HG02885 (cell line): ENCODE data around the gene EIF5A2.
"Not testable (repeated sequence)": the region's sequence is repeated elsewhere in the genome, so short reads cannot be mapped to it uniquely, and the experiment has no call there.

ENCODE experiments used
- ATAC-seq: cut with Tn5 transposase; IDR thresholded peaks from one replicate; pipeline ENCODE4 v1.9.1; 2021; ENCODE audit warnings: mild to moderate bottlenecking; ENCODE audit not compliant: unreplicated experiment, poor library complexity

The EIF5A2 gene

DNA sequence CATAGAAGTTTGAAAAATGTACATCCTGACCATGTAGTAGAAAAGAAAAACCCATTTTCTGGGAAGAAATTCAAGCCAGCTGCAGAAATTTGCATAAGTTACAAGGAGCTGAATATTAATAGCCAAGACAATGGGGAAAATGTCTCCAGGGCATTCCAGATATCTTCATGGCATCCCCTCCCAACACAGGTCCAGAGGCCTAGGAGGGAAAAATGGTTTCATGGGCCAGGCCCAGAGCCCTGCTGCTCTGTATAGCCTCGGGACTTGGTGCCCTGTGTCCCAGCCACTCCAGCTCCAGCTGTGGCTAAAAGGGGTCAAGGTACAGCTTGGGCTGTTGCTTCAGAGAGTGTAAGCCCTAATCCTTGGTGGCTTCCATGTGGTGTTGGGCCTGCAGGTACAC is 11.2 kb downstream of the EIF5A2 start:
- ATAC-seq = not testable (repeated sequence)

GRCh38 chr3:170896781-170897180 is 11.7 kb downstream of the EIF5A2 start:
- ATAC-seq = no peak

DNA sequence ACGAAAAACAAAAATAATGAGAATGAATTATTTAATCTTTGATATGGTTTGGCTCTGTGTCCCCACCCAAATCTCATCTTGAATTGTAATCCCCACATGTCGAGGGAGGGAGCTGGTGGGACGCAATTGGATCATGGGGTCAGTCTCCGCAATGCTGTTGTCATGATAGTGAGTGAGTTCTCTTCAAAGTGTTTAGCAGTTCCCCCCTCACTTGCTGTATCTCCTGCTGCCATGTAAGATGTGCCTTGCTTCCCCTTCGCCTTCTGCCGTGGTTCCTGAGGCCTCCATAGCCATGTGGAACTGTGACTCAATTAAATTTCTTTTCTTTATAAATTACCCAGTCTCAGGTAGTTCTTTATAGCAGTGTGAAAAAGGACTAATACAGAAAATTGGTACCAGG is 12.1 kb downstream of the EIF5A2 start:
- ATAC-seq = not testable (repeated sequence)

- no peak for ATAC-seq
Measured at GRCh38 chr3:170893895-170894294, 14.5 kb downstream of the EIF5A2 start.

- no peak for ATAC-seq
Measured at GRCh38 chr3:170889630-170890029, 18.8 kb downstream of the EIF5A2 start.

- no peak for ATAC-seq
Measured at GRCh38 chr3:170889132-170889531, 19.3 kb downstream of the EIF5A2 start.

DNA sequence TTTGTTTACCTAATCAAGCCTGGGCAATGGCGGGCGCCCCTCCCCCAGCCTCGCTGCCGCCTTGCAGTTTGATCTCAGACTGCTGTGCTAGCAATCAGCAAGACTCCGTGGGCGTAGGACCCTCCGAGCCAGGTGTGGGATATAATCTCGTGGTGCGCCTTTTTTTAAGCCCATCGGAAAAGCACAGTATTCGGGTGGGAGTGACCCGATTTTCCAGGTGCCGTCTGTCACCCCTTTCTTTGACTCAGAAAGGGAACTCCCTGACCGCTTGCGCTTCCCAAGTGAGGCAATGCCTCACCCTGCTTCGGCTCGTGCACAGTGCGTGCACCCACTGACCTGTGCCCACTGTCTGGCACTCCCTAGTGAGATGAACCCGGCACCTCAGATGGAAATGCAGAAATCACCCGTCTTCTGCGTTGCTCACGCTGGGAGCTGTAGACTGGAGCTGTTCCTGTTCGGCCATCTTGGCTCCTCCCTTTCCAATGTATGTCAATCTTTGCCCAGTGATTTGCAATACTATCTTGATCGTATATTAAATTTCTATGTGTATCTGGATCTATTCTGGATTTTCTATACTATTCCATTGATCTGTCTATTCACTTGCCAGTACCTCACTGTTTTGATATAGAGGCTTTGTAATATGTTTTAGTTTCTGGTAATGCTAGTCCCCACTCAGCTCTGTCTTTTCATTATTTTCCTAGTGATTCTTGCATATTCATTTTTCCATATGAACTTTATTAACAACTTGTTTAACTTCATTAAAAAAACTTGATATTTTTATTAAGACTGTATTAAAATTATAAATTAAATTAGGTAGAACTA is 24.1 kb downstream of the EIF5A2 start:
- not testable (repeated sequence) for ATAC-seq

DNA sequence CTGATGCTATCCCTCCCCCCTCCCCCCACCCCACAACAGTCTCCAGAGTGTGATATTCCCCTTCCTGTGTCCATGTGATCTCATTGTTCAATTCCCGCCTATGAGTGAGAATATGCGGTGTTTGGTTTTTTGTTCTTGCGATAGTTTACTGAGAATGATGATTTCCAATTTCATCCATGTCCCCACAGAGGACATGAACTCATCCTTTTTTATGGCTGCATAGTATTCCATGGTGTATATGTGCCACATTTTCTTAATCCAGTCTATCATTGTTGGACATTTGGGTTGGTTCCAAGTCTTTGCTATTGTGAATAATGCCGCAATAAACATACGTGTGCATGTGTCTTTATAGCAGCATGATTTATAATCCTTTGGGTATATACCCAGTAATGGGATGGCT is 29.7 kb downstream of the EIF5A2 start:
- not testable (repeated sequence) for ATAC-seq

- ATAC-seq = not testable (repeated sequence)
Measured at GRCh38 chr3:170877311-170877710, 31.1 kb downstream of the EIF5A2 start.

DNA sequence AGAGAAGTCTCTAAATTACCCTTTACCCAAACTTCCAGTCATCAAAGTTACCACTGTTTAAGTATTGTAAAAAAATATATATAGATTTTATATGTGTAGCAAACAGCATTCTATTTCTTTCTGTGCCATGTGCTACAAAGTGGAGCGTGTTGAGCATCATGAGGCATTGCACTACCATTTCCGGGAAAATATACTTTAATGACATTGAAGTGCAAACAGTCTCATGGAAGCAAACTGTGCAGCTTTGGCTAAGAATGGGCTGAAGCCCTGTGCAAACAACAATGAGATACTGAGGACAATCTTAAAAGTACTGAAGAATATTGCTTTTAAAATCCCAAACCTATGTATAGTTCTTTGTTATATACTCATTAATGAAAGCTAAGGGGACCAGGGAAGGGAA is 31.9 kb downstream of the EIF5A2 start:
- ATAC-seq = no peak

- peak; percentile 97 for ATAC-seq
Measured at GRCh38 chr3:170869645-170870593, 38.5 kb downstream of the EIF5A2 start, which contains the start of gene RPL22L1. TSS of gene RPL22L1 (minus strand) at chr3:170870195. CDS start at chr3:170870167, 28 bp downstream.

DNA sequence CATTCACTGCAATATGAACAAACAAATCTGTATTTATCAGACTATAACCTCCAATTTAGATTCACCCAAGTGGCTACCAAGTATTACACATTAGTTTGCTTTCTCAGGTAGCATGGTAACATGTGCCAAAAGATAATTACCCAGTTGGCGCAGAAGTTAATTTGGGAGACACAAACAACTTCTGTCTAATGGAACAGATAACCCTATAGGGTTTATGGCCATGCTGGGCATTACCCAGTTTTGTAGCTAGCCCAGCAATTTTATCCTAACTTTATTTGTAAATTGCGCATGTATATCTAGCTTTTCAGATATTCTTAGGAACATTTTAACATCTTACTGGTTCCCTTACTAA is 39.2 kb downstream of the EIF5A2 start:
- no peak for ATAC-seq

DNA sequence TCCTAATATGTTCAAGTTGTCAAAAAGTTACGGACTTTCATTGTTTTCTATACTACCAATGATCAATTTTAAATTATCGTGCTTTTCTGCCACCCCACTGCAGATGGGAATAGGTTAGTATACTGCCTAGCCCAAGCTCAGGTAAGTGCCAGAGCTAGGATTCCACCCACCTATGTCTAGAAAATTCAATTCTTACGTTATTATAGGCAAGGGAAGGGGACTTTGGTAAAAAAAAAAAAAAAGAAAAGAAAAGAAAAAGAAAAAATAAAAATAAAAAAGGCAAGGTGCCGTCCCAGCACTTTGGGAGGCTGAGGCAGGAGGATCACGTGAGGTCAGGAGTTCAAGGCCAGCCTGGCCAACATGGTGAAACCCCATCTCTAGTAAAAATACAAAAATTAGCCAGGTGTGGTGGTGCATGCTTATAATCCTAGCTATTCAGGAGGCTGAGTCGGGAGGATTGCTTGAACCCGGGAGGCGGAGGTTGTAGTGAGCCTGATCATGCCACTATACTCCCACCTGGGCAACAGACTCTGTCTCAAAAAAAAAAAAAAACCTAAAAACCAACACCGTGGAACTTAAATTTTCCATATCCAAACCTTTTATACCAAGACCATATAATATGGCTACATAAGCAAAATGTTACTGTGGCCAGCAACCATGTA is 39.7 kb downstream of the EIF5A2 start:
- ATAC-seq = no peak

GRCh38 chr3:170867143-170867937 is 41.1 kb downstream of the EIF5A2 start:
- no peak for ATAC-seq

GRCh38 chr3:170866499-170866898 is 41.9 kb downstream of the EIF5A2 start:
- no peak for ATAC-seq

DNA sequence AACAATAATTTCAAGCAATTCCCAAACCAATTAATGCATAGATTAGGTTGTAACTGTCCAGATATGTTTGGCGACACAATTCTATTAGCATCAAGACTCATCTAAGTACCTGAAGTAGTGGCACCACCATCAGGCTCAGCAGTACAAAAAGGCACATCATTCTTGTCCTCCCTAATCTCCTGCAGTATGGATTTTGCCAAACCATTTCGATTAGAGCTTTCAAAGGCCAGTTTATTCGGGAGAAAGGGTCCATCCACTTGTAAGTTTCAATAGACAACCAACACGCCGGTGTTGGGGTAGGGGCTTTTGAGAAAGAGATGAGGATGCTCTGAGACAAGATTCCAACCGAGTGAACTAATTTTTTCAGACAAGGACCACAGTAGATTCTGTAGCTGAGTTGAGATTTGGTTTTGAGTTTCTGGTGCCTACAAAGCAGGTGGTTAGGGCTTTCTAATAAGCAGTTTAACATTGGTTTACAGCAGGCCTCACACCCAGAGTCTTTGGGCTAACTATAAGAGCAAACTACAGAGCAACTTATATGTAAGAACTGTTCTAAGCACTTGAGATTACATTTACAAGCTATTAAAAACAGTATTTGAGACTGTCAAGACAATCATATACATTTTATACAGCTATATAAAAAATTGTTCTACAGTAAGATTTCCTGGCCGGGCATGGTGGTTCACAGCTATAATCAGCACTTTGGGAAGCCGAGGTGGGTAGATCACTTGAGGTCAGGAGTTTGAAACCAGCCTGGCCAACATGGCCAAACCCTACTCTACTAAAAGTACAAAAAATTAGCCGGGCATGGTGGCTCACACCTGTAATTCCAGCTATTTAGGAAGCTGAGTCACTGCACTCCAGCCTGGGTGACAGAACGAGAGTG is 43.0 kb downstream of the EIF5A2 start:
- no peak for ATAC-seq

GRCh38 chr3:170864525-170865208 is 43.8 kb downstream of the EIF5A2 start:
- no peak for ATAC-seq

GRCh38 chr3:170863816-170864215 is 44.6 kb downstream of the EIF5A2 start:
- no peak for ATAC-seq
